Measurements from ENCODE around the gene MBP. TPM values are rescaled to one million over a fixed set of nuclear protein-coding genes. Genes with fewer than 3 reads are reported as not detected.

The MBP gene
- total RNA-seq, 4 donors from 2014 or later = 23.2 to 34.7 (median 28.2) TPM

DNA sequence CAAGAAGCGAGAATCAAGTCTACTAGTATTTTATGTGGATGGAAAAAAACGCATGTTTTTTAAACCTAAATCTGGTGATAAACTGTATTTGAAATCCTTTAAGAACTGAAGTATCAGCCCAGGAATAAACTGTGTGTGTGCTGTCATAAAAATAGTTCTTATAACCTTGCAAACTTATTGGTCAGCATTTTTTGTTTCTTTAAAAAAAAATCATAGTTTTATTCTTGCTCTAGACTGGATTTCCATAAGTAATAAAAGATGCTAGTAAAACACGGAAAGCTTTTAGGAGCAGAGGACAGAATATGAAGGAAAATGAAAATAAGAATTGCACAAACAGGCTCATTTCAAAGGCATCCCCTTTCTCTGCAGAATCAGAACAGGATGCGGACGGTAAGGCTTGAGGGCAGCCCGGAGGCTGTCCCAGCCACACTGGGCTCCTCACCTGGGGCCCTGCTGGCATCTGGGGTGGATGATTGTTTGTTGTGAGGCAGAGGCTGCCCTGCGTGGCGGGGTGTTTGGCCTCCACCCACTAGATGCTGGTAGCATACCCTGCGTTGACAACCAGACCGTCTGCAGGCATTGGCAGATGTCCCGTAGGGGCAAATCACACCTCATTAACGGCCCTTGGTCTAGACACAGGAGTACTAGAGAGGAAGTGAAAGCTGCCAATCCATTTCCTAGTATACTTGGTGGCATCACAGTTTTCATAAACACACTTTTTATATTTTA is 52.5 kb downstream of the MBP start:
- TF ChIP-seq EP300 (IDR thresholded peaks at IDR 0.05) (no peak), POLR2AphosphoS5 (IDR thresholded peaks at IDR 0.05) (no peak), POLR2A (IDR thresholded peaks at IDR 0.05) (no peak)
- TF ChIP-seq, protein P1, sequence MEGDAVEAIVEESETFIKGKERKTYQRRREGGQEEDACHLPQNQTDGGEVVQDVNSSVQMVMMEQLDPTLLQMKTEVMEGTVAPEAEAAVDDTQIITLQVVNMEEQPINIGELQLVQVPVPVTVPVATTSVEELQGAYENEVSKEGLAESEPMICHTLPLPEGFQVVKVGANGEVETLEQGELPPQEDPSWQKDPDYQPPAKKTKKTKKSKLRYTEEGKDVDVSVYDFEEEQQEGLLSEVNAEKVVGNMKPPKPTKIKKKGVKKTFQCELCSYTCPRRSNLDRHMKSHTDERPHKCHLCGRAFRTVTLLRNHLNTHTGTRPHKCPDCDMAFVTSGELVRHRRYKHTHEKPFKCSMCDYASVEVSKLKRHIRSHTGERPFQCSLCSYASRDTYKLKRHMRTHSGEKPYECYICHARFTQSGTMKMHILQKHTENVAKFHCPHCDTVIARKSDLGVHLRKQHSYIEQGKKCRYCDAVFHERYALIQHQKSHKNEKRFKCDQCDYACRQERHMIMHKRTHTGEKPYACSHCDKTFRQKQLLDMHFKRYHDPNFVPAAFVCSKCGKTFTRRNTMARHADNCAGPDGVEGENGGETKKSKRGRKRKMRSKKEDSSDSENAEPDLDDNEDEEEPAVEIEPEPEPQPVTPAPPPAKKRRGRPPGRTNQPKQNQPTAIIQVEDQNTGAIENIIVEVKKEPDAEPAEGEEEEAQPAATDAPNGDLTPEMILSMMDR (IDR thresholded peaks at IDR 0.05) = no peak
- 62 to 69% methylated on average over 6 to 11 of the region's 12 CpGs for WGBS, 2 donors (ENCODE audit: low coverage in 1 of 2)
- ATAC-seq = no peak

DNA sequence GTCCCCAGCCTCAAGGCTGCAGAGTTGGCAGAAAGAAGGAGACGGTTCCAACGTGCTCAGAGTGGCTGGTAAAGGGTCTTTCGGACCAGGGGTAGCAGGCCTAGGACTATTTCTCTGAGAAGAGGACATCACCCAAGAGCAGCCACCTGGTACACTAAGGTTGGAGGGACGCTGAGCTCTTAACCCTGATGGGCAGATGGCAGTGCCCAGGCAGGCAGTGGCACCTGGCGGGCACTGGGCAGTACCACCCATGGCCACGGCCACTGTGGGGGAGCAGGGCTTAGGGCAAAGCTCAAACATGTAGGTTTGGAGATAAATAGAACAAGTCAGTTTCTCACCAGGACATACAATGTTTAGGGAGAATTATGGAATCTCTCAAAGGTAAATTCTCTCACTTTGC is 53.5 kb downstream of the MBP start:
- peaks cover 0 to 41% (median 4%) of the 10 kb centered on the region in 3 donors for H3K4me1 ChIP-seq
- H3K27me3 ChIP-seq = no peaks in the 10 kb centered on the region
- H3K9me3 ChIP-seq = no peaks in the 10 kb centered on the region
- H3K36me3 ChIP-seq = no peaks in the 10 kb centered on the region
- H3K27ac ChIP-seq = peak overlapping the region in 2 of 4 donors; percentile 34 to 47
- TF ChIP-seq EP300 (IDR thresholded peaks at IDR 0.05) (no peak), POLR2A (IDR thresholded peaks at IDR 0.05) (no peak), POLR2AphosphoS5 (IDR thresholded peaks at IDR 0.05) (no peak)
- no peak overlapping the region for H3K4me3 ChIP-seq
- no peak for ATAC-seq
- 100% methylated on average over 1 of the region's 6 CpGs; no CpG with 5 or more reads in 1 of the 2 donors for WGBS, 2 donors (ENCODE audit: low coverage in 1 of 2)

More for the DNA sequence above, 52.5 kb downstream of the MBP start:
- Histone ChIP-seq H3K9me3 (no peaks in the 10 kb centered on the region), H3K4me3 (no peak overlapping the region), H3K27me3 (no peaks in the 10 kb centered on the region), H3K36me3 (no peaks in the 10 kb centered on the region), H3K4me1 (peaks cover 0 to 46% (median 15%) of the 10 kb centered on the region in 3 donors), H3K27ac (no peak overlapping the region)

DNA sequence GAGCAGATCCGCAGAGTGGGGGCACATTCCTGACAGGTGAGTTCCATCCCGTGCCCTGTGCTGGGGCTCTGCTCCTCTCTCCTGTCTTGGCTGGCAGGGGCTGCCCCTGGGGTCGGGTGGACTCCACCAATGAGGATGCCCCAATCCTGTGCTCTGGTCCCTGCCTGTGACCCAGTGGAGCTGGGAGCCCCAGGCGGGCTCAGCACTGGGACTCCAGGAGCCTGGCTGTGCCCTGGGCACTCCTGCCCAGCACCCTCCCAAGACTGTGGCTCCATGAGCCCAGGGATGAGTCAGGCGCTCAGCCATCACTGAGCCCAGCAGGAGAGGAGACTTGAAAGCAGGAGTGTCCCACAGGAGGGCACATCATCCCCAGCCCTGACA is 53.9 kb downstream of the MBP start:
- H3K4me3 ChIP-seq = no peak overlapping the region
- TF ChIP-seq POLR2A (IDR thresholded peaks at IDR 0.05) = no peak
- H3K27me3 ChIP-seq = no peaks in the 10 kb centered on the region
- no CpG with 5 or more reads among the region's 5 CpGs for WGBS, 2 donors (ENCODE audit: low coverage in 1 of 2)
- ATAC-seq = no peak
- peak overlapping the region in 3 of 4 donors; percentile 34 to 60 (median 47) for H3K27ac ChIP-seq
- peaks cover 0 to 41% (median 4%) of the 10 kb centered on the region in 3 donors for H3K4me1 ChIP-seq
- no peaks in the 10 kb centered on the region for H3K9me3 ChIP-seq
- H3K36me3 ChIP-seq = no peaks in the 10 kb centered on the region

DNA sequence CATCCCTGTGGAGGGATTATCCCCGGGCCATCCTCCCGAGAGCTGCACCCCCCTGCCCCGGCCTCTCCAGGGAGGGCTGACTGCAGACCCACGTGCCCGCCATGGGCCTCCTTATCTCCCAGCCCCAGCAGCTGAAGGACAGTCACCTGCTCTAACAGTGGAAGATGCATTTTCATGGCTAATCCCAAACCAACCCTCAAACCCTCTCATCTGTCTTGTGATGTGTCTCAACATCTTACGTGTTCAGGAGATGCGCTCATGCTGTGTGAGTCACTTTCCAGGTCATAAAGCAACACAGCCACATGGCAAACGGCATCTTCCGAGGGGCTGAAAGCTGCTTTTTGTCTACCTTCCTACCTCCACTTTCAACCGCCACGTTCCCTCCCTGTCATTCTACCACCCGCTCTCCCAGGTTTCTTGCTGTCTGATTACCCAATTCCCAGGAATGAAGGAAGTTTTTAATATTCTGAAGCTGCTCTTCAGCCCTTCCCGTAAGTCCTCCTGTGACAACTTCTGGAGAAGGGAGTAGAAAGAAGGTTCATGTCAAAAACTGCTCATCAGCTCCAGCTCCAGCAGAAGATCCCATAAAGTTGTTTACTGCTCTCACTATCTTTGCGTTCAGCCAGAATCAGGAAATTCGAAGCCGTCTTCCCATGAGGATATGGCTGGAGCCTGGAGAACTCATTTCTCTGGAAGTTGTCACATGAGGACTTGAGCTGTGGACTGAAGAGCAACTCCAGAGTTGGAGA is 54.5 kb downstream of the MBP start:
- peak overlapping the region in 3 of 4 donors; percentile 34 to 60 (median 47) for H3K27ac ChIP-seq
- H3K27me3 ChIP-seq = no peaks in the 10 kb centered on the region
- H3K4me1 ChIP-seq = peaks cover 0 to 43% (median 4%) of the 10 kb centered on the region in 3 donors
- WGBS, 2 donors (ENCODE audit: low coverage in 1 of 2) = 82 to 92% methylated on average over 2 to 8 of the region's 16 CpGs
- TF ChIP-seq POLR2A (IDR thresholded peaks at IDR 0.05) = no peak
- TF ChIP-seq, protein P1 (IDR thresholded peaks at IDR 0.05) = no peak
- no peak for TF ChIP-seq POLR2AphosphoS5 (IDR thresholded peaks at IDR 0.05)
- H3K36me3 ChIP-seq = no peaks in the 10 kb centered on the region
- no peaks in the 10 kb centered on the region for H3K9me3 ChIP-seq
- no peak overlapping the region for H3K4me3 ChIP-seq
- peak; percentile 21 for ATAC-seq

DNA sequence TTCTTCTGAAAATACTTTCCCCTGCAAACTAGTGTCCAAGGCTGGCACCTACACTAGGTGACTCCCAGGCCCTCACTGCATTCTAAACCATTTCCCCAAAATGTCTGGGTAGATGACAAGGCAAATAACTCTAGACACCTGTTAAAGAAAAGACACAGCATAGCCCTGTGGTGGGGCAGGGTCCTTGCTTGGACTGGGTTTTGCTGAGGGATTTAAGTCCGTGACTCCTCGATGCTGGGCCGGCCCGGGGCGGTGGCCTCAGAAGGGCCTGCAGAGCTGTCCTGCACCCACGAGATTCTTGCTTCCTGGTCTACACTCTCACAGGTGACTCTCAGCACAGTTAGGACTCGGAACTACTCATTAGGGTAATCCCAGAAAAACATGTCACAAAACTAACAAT is 55.2 kb downstream of the MBP start:
- Histone ChIP-seq H3K36me3 (no peaks in the 10 kb centered on the region), H3K27ac (peak overlapping the region in 1 of 4 donors; percentile 47), H3K27me3 (no peaks in the 10 kb centered on the region), H3K4me1 (peaks cover 0 to 39% (median 7%) of the 10 kb centered on the region in 3 donors), H3K9me3 (no peaks in the 10 kb centered on the region), H3K4me3 (no peak overlapping the region)
- ATAC-seq = no peak
- TF ChIP-seq, protein P1 (IDR thresholded peaks at IDR 0.05) = no peak
- no peak for TF ChIP-seq EP300 (IDR thresholded peaks at IDR 0.05)
- no peak for TF ChIP-seq POLR2A (IDR thresholded peaks at IDR 0.05)
- TF ChIP-seq POLR2AphosphoS5 (IDR thresholded peaks at IDR 0.05) = no peak
- no CpG with 5 or more reads among the region's 7 CpGs for WGBS, 2 donors (ENCODE audit: low coverage in 1 of 2)
